ENCODE measurements around the gene LCT.

Gene LCT

GRCh38 chr2:135742325-135742757 lies 94.6 kb downstream of the LCT start:
- peak in 1 of 2 donors; percentile 36 for DNase-seq (ENCODE audit: low read depth in 2 of 2)

GRCh38 chr2:135741395-135742324 lies 95.3 kb downstream of the LCT start, which contains the start of gene UBXN4:
Gene UBXN4, plus strand, starts transcription at chr2:135741855. Its CDS starts 75 bp downstream, at chr2:135741930.
- peak; percentile 87 to 91 for DNase-seq (ENCODE audit: low read depth in 2 of 2)

GRCh38 chr2:135741043-135741394 lies 96.0 kb downstream of the LCT start:
- DNase-seq (ENCODE audit: low read depth in 2 of 2): no peak

- no peak for DNase-seq (ENCODE audit: low read depth in 2 of 2)
These were observed 96.8 kb downstream of the LCT start for GRCh38 chr2:135740206-135740605.
